NB4 (cell line): Measurements from ENCODE around the gene HOXD1.

Experiments used
- DNase-seq: peaks from one replicate; pipeline ENCODE4 v3.0.0; 2010; ENCODE audit warnings: low read depth
- H3K4me3 ChIP-seq: one replicate; pipeline ENCODE4 v1.5.1; 2011; ENCODE audit warnings: mild to moderate bottlenecking, low read depth, low read length, moderate library complexity
- CTCF ChIP-seq: IDR thresholded peaks from one replicate; pipeline ENCODE4 v1.5.1; 2012; ENCODE audit warnings: low read depth, low read length
- MYC ChIP-seq: IDR thresholded peaks from 2 replicates; pipeline ENCODE4 v1.6.1; 2011; ENCODE audit warnings: low read depth, low read length
- POLR2A ChIP-seq: IDR thresholded peaks from 2 replicates; pipeline ENCODE4 v1.6.1; 2011; ENCODE audit warnings: mild to moderate bottlenecking; ENCODE audit not compliant: insufficient read length; ENCODE audit errors: extremely low read depth
- TF ChIP-seq, protein P1 (sequence below): IDR thresholded peaks from 2 replicates; pipeline ENCODE4 v1.6.1; 2011; ENCODE audit warnings: low read depth, low read length

Gene HOXD1

DNA sequence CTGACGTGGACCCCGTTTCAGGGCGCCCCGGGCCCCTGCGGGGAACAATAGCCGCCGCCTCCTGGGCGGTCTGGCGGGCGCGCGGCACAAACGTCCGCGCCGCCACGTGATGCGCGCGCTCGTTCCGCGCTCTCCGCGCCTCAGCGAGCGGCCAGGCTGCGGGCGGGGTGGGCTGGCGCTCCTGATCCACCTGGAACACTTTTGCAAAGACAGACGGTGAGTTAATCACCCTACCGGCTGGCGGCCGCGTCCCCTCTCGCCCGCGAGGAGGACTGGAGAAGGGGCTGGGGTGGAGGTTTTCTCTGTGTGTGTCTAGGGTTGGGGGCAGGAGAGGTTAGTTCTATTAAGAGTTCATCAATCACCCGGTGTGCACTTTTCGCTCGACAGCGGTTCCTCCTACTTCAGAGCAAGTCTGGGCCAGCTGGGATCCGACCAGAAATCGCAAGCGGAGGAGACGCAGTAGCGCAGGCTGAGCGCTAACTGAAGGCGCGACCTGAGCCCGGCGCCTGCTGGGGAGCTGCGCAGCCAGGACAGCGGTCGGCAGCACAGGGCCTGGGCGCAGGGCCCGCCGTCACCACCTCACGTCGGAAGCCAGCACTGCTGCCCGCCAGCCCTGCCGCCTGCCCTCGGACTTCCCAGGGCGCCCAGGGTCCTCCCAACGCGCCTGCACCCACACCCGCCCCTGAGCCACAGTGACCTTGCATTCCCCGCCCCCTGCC lies 10.3 kb upstream of the HOXD1 start:
- TF ChIP-seq, protein P1, sequence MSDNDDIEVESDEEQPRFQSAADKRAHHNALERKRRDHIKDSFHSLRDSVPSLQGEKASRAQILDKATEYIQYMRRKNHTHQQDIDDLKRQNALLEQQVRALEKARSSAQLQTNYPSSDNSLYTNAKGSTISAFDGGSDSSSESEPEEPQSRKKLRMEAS, result no peak
- TF ChIP-seq CTCF, result no peak
- TF ChIP-seq POLR2A, result no peak
- TF ChIP-seq MYC, result no peak
- H3K4me3 ChIP-seq, result no peak overlapping the region
- DNase-seq, result peak; percentile 80

DNA sequence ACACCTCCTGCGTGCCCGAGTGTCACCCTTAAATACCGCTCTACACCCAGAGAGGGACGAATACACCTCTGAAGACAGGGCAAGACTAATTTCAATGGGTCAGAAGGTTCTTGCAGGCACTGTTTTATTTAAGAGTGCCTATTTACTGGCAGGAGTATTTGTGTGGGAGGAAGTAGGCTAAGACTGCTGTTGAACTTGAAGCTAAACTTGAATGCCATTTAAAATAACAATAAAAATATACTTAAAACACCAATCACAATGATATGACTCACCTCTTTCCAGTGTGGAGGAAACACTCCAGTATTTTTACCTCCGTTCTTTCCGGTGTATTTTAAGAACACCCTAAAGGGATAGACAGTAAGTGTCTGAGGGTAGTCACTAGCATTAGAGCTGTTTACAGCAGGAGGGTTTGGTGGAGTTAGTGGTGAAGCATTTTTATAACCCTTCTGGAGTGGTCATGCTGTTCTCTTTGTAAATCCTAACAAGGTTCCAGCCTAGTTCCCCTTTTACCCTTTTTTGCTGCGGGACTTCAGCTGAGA lies 9.6 kb upstream of the HOXD1 start:
- TF ChIP-seq, protein P1, result no peak
- TF ChIP-seq CTCF (no peak), POLR2A (no peak), MYC (no peak)
- DNase-seq, result peak; percentile 71
- H3K4me3 ChIP-seq, result no peak overlapping the region

- H3K4me3 ChIP-seq, result no peak overlapping the region
- no peak for TF ChIP-seq MYC
- TF ChIP-seq, protein P1, result no peak
- no peak for TF ChIP-seq POLR2A
- TF ChIP-seq CTCF, result no peak
- DNase-seq, result no peak
Observed at GRCh38 chr2:176181551-176181950, 6.9 kb upstream of the HOXD1 start.

DNA sequence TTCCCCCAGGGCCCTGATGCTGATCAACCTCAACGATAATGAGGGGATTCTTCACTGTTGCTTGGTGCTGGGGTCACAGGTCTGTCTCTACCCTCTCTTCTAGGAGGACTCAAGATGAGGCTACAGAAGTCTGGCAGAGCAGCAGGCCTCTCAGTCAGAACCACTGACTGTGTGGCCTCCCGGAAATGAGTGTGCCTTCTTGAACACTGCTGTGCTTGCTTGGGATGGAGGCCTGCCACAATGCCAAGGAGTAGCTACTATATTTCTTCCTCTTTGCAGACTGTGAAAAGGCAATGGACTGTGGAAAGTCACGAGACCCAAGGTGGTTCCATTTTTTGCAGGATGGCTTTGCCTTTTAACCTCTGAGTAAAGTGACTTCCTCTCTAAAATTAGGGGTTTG lies 5.8 kb upstream of the HOXD1 start:
- no peak overlapping the region for H3K4me3 ChIP-seq
- no peak for DNase-seq
- TF ChIP-seq POLR2A, result no peak
- TF ChIP-seq, protein P1, result no peak
- TF ChIP-seq CTCF, result no peak
- TF ChIP-seq MYC, result no peak

DNA sequence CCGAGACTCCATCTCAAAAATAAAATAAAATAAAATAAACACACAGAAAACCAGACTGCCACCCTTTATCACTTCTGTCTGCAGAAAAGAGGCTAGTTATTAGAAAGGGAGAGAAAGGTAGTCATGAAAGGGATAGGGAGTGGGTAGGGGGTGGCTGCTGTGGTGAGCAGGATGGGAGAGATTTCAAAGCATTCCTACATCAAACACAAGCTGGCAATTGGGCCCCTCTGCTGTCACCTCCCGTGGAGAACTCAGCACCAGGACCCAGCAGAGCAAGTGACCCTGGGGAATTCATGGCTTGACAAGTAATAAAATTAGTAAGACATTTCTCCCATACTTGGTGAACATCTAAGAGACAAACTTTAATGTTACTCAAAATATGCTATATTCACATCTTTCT lies 3.7 kb upstream of the HOXD1 start:
- TF ChIP-seq, protein P1, result no peak
- TF ChIP-seq MYC (no peak), POLR2A (no peak), CTCF (no peak)
- DNase-seq, result no peak

DNA sequence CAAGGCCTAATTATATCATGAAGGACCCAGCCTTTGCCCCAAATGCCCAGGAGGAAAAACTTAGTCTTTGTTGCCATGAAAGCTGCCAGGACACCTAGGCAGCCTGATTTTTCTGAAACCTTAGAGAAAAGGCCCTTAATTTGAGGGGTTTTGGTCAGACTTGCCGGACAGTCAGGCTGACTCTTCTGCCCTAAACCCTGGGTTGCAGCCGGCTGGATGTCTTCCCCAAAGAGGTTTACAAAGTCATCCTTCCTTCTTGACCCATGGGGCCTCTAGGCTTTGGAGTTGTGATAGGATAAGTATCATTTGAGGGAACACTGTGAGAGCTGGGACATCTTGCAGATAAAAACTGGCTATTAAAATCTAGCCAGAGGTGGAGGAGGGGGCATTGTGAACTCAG lies 2.4 kb upstream of the HOXD1 start:
- no peak overlapping the region for H3K4me3 ChIP-seq

More for the DNA sequence above, 3.7 kb upstream of the HOXD1 start:
- no peak overlapping the region for H3K4me3 ChIP-seq

More for the DNA sequence above, 2.4 kb upstream of the HOXD1 start:
- TF ChIP-seq POLR2A (no peak), CTCF (no peak), MYC (no peak)
- TF ChIP-seq, protein P1, result no peak
- no peak for DNase-seq
